Psoas muscle (tissue), 8 donors: ENCODE data around the gene CLRN1. TPM values are rescaled to one million over a fixed set of nuclear protein-coding genes. Genes with fewer than 3 reads are reported as not detected.

Experiments
- ATAC-seq, 4 donors: fragments of 200-7000 bp; cut with Tn5 transposase; one replicate each; pipeline ENCODE4 v1.9.1; 2020; ENCODE audit warnings: moderate library complexity in 3 of 4, mild to moderate bottlenecking in 2 of 4
- DNase-seq, 2 donors: peaks; one replicate each; pipeline ENCODE4 v3.0.0-alpha.2; 2020
- H3K27ac ChIP-seq: fragments of 200-600 bp; one replicate; pipeline ENCODE4 v1.8.0; 2022
- H3K27me3 ChIP-seq, 3 donors: fragments of 200-600 bp in 1 of 3; one replicate each; pipeline versions ENCODE4 v1.6.1 to v1.8.0; 2013 to 2022; ENCODE audit warnings: low read length in 2 of 3, mild to moderate bottlenecking in 2 of 3, moderate library complexity in 1 of 3; ENCODE audit not compliant: insufficient read depth in 3 of 3
- H3K36me3 ChIP-seq, 2 donors: fragments of 200-600 bp in 1 of 2; one replicate each; pipeline versions ENCODE4 v1.6.1 to v1.8.0; 2013 to 2022; ENCODE audit warnings: low read depth in 1 of 2, mild to moderate bottlenecking in 1 of 2, moderate library complexity in 1 of 2; ENCODE audit not compliant: insufficient read depth in 1 of 2
- H3K4me1 ChIP-seq: fragments of 200-600 bp; one replicate; pipeline ENCODE4 v1.8.0; 2022
- H3K4me3 ChIP-seq: fragments of 200-600 bp; one replicate; pipeline ENCODE4 v1.8.0; 2022; ENCODE audit warnings: mild to moderate bottlenecking
- H3K9me3 ChIP-seq: fragments of 200-600 bp; one replicate; pipeline ENCODE4 v1.8.0; 2022
- WGBS, 3 donors: extraction: QIAGEN DNeasy Blood & Tissue Kit; methylation state at CpG; one replicate each; pipeline versions ENCODE4 v1.1.6 to v1.1.7; 2013; 5-methylcytosine and 5-hydroxymethylcytosine counted together
- intact Hi-C, 2 donors: fragments of 100-400 bp; cut with DNase I; formaldehyde crosslinking; loops; one replicate each; pipeline versions ENCODE4 v1.11.0 to v1.14.2; 2022
- polyA plus RNA-seq, 3 donors: library from polyadenylated mRNA; stranded (reverse); fragments of 200-250 nt; gene quantifications; one replicate each; pipeline ENCODE4 v1.2.3, GENCODE V29; 2013
- total RNA-seq, 4 donors: library from RNA; stranded (reverse); fragmentation: NEBNext Ultra II Directional in 2 of 4; extraction: Animal tissue kit (Norgen Biotek cat#: 25700) in 2 of 4; gene quantifications; one replicate each; pipeline versions ENCODE4 v1.2.1 to v1.2.4, GENCODE V29; 2021 to 2023
- TF ChIP-seq, protein P1 (sequence below): fragments of 200-600 bp; IDR thresholded peaks from one replicate; pipeline ENCODE4 v1.8.0; 2022; ENCODE audit warnings: antibody characterized with exemption
- donor health status: healthy with polysubstance abuse.
- donor health status: DM: no; HTN: no; CAD: no; lungs with moderate emphysema.
- donor health status: Bipolar disorder and iron deficiency.
- donor health status: healthy.
- donor health status: DM: yes; HTN: yes; CAD: no.
- donor health status: DM: no; HTN: no; CAD: no.
- donor health status: DM: no; HTN: no; CAD: no.
- donor health status: DM: yes; HTN: yes; CAD: no.

The CLRN1 gene
- total and polyA plus RNA-seq, 7 donors, result not detected

DNA sequence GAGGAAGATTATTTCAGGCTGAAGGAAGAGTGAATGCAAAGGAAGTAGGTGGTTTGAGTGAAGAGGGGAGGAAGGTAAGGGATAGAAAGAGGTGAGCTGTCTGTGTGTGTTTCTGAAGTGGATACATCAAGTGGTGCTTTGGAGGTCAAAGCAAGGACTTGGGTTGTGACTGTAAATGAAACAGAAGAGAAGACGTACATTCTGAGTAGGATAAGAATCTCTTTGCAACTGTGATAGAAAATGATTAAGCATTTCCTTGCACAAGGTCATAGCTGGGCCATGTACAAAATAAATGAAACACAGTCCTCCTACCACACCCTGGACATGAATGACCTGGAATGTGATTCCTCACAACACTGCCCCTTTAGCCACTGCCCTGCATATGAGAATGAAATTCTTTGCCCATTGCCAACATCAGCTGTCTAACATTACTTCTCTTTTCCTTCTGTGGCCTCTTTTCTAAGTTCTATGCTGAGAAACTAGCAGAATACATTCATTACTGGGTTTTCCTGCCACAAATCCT is 39.0 kb downstream of the CLRN1 start:
- H3K9me3 ChIP-seq, result no peaks in the 10 kb centered on the region
- no peaks in the 10 kb centered on the region for H3K36me3 ChIP-seq
- DNase-seq (no peak), ATAC-seq (no peak)
- TF ChIP-seq, protein P1, sequence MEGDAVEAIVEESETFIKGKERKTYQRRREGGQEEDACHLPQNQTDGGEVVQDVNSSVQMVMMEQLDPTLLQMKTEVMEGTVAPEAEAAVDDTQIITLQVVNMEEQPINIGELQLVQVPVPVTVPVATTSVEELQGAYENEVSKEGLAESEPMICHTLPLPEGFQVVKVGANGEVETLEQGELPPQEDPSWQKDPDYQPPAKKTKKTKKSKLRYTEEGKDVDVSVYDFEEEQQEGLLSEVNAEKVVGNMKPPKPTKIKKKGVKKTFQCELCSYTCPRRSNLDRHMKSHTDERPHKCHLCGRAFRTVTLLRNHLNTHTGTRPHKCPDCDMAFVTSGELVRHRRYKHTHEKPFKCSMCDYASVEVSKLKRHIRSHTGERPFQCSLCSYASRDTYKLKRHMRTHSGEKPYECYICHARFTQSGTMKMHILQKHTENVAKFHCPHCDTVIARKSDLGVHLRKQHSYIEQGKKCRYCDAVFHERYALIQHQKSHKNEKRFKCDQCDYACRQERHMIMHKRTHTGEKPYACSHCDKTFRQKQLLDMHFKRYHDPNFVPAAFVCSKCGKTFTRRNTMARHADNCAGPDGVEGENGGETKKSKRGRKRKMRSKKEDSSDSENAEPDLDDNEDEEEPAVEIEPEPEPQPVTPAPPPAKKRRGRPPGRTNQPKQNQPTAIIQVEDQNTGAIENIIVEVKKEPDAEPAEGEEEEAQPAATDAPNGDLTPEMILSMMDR, result no peak
- WGBS, 3 donors, result 32 to 45% (median 41%) methylated on average over 1 of the region's 1 CpG
- H3K27me3 ChIP-seq, result no peaks in the 10 kb centered on the region
- no peaks in the 10 kb centered on the region for H3K4me1 ChIP-seq
- no peak overlapping the region for H3K4me3 ChIP-seq
- intact Hi-C loops, result no loop called here
- H3K27ac ChIP-seq, result no peak overlapping the region

DNA sequence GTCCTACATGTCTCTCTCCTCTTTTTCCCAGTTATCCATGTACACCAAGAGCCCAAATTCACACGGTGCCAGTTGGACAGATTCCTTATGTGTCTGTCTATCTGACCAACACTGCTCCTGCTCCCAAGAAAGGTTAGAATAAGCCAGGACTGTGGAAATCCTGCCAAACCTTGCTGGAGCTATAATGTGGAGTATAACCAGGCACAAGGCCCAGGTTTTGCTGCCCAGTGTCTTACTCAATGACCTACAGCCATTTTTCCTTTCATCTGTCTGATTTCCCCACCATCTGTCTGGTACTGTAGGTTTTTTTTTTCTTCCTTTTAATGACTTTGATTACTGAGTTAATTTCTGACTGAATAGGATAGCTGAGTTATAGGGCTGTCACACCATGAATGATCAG is 40.8 kb downstream of the CLRN1 start:
- Histone ChIP-seq H3K9me3 (no peaks in the 10 kb centered on the region), H3K4me3 (no peak overlapping the region), H3K36me3 (no peaks in the 10 kb centered on the region), H3K27ac (no peak overlapping the region), H3K4me1 (no peaks in the 10 kb centered on the region), H3K27me3 (no peaks in the 10 kb centered on the region)
- 60 to 83% (median 67%) methylated on average over 1 of the region's 1 CpG for WGBS, 3 donors
- TF ChIP-seq, protein P1, result no peak
- intact Hi-C loops, result no loop called here
- DNase-seq (no peak), ATAC-seq (no peak)

DNA sequence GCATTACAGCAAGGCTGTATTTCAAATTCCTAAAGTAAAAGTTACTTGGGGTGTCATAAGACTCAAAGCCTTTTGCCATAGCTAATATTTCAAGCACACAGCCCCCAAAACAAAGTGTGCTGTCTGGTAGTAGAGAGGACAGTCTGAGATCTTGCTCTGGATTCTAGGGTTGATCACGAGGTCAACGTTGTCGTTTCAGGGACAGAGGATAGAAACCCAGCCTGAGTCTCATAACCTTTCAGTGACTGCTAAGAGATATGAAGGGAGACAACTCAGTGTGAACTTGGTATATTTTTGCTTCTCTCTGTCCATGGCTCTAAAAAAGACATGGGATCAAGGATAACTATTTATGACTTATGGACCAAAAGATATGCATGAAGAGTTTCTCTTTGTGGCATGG is 41.7 kb downstream of the CLRN1 start:
- 51 to 60% (median 57%) methylated on average over 3 of the region's 3 CpGs for WGBS, 3 donors
- TF ChIP-seq, protein P1, result no peak
- DNase-seq, result no peak
- intact Hi-C loops, result no loop called here
- no peaks in the 10 kb centered on the region for H3K9me3 ChIP-seq
- no peaks in the 10 kb centered on the region for H3K27me3 ChIP-seq
- H3K4me3 ChIP-seq, result no peak overlapping the region
- no peaks in the 10 kb centered on the region for H3K4me1 ChIP-seq
- H3K27ac ChIP-seq, result no peak overlapping the region
- ATAC-seq, result no peak
- no peaks in the 10 kb centered on the region for H3K36me3 ChIP-seq

DNA sequence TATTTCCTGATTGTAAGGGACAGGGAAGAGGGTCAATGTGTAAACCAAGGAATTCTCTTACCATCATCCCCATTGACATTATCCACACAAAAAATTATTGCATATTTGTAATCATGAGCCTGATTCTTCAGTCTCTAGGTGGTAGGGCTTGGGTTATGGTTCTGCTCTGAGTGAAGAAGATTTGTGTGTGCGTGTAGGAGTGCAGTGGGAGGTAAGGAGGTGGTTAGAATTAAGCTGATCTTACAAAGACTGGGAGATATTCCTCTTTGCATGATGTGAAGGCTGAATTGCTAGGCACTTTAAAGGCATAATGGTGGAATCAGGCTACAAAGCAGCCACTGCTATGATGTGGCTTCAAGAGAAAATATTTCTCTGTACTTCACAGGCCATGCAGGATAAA is 44.3 kb downstream of the CLRN1 start:
- 80 to 88% (median 82%) methylated on average over 1 of the region's 1 CpG for WGBS, 3 donors
- no peaks in the 10 kb centered on the region for H3K36me3 ChIP-seq
- intact Hi-C loops, result no loop called here

More for the DNA sequence above, 44.3 kb downstream of the CLRN1 start:
- no peak overlapping the region for H3K4me3 ChIP-seq
- DNase-seq, result no peak
- no peaks in the 10 kb centered on the region for H3K9me3 ChIP-seq
- no peak overlapping the region for H3K27ac ChIP-seq
- TF ChIP-seq, protein P1, result no peak
- H3K4me1 ChIP-seq, result no peaks in the 10 kb centered on the region
- peaks cover 0 to 1% (median 0%) of the 10 kb centered on the region in 3 donors for H3K27me3 ChIP-seq
- no peak for ATAC-seq
